NOMO-1 treated with dmso at 0.1 percent for 144 hours (cell line): ENCODE results near the gene CYP26B1.
"Not testable (repeated sequence)": the region's sequence is repeated elsewhere in the genome, so short reads cannot be mapped to it uniquely, and the experiment has no call there.

Source experiments
- DNase-seq: peaks from one replicate; lab custom pipeline; 2025; ENCODE audit not compliant: unreplicated experiment; lab: John Stamatoyannopoulos, UW

Gene CYP26B1

DNA sequence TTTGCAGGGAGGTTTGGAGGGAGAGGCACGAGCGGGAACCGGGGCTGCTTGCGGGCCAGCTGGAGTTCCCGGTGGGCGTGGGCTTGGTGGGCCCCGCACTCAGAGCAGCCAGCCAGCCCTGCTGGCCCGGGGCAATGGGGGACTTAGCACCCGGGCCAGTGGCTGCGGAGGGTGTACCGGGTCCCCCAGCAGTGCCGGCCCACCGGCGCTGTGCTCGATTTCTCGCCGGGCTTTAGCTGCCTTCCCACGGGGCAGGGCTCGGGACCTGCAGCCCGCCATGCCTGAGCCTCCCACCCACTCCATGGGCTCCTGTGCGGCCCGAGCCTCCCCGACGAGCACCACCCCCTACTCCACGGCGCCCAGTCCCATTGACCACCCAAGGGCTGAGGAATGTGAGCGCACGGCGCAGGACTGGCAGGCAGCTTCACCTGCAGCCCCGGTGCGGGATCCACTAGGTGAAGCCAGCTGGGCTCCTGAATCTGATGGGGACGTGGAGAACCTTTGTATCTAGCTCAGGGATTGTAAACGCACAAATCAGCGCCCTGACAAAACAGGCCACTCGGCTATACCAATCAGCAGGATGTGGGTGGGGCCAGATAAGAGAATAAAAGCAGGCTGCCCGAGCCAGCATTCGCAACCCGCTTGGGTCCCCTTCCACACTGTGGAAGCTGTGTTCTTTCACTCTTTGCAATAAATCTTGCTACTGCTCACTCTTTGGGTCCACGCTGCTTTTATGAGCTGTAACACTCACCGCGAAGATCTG lies 60.6 kb downstream of the CYP26B1 start:
- not testable (repeated sequence) for DNase-seq

DNA sequence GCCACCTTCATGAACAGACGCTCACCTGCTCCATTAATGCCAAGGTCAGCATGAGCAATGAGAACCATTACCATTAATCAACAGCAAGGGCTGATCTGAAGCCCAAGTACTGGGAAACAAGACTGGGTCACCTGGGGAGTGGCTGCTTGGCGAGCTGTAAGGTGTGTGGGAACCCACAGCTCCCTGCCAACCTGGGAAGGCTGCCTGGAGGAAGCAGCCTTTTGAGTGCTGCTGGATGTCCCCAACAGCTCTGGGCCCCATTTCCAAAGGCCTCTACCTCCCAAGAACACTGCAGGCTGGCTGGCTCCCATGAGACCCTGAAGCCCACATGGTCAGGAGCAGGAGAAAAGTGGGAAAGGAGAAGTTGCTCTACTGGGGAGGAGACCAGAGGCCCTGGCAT lies 62.1 kb downstream of the CYP26B1 start:
- no peak for DNase-seq

DNA sequence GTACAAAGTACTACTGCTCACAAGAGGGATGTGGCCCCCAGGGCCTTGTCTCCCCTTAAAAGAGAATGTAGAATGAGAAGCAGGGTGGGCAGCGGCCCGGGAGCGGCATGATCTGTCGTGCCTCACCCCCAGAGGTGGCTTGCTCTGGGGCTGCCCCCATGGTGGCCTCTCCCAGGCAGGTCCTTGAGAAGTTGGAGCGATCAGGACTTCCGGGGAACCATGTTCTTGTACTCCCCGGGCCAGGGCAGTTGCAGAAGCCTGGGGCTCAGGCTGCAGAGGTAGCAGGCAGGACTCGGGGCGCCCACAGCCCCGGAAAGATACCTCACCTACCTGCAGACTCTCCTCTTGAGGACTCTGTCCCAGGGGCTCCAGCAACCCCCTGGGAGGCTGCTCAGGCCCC lies 62.6 kb downstream of the CYP26B1 start:
- no peak for DNase-seq

DNA sequence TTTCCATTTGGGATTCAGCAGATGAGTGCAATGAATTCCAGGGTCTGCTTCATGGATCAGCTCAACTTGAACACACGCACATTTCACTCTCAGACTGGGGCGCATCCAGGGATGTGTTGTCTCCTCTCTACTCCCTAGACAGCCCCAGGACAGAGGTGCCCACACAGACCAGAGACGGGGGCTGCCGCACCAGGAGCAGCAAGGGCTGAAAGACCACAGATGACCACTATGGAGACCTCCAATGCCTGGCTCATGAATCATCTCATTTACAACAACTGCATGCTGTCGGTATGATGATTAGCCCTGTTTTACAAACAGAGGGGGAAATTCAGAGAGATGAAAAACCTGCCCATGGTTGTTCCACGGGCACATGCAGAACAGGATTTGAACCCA lies 63.1 kb downstream of the CYP26B1 start:
- no peak for DNase-seq

DNA sequence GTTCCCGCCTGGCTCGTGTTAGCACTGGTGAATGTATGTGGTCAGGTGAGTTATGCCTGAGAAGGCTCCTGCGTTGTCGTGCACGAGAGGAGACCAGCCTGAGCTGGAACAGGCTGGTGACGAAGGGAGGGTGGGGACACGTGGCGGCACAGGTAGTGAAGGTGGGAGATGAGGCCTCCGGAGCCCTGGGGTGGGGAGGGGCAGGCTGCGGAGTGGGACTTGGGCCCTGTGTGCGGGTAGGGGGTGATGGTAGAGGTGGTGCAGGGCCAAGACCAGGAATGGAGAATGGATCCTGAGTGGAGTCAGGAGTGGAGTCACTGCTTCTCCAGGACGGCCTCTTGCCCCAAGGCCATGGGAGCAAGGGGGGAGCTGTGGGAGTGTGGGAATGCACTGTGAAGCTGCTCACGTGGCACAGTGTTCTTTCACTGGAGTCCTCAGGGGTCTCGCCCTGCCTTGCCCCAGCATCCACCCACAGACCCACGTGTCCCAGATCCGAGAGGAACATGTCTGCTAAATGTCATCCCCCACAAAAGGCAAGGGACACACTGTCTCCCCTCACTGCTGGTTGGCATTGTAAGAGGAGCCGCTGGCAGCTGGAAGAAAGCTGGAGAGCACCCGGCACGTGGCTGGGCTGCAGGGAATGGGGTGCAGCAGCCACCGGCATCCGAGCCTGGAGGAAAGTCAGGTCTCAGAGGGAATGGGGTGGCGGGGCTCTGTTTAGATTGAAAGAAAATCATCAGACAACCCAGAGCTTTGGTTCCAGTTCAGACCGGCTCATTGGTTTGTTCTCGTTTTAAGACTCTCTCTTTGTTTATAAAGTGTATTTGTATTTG lies 63.7 kb downstream of the CYP26B1 start:
- no peak for DNase-seq

DNA sequence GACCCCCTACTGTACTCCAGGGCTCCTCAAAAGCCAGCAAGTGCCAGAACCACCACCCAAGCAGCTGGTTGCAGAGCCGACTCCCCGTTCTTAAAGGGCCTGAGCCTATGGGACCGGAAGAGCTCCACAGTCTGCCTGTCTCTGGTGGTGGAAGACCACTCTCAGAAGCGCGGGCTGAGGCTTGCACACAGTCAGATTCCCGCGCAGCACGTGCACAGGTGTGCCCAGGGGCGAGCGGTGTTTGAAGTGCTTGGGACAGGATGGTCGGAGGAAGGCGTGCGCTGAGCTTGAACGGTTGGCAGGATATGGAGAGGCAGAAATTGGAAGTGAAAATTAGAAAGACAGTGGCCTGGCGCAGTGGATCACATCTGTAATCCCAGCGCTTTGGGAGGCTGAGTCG lies 64.8 kb downstream of the CYP26B1 start:
- no peak for DNase-seq

DNA sequence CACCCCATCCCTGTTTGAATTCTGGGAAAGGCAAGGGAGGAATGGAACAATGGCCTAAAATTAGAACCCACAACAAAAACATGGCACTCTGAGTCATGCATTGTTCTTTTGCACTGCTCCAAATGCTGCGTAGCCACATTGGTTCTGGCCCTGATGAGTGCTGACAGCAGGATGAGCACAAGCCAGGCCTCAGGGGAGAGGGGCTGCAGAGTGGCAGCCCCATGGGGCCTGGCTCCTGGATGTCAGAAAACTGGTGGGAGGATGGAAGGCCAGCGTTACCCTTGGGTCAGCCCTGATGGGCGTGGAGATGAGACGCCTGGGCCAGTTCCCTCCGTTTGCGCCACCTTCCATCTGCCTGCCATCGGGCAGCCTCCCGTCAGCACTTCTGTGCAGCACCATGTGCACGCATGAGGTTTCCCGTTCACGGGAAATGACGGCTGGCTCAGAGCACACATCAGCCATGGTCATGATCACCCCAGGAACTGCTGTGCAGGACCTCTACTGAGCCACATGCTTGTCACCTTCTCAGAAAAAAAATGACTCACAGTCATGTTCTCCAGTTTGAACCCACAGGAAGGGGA lies 65.6 kb downstream of the CYP26B1 start:
- no peak for DNase-seq

DNA sequence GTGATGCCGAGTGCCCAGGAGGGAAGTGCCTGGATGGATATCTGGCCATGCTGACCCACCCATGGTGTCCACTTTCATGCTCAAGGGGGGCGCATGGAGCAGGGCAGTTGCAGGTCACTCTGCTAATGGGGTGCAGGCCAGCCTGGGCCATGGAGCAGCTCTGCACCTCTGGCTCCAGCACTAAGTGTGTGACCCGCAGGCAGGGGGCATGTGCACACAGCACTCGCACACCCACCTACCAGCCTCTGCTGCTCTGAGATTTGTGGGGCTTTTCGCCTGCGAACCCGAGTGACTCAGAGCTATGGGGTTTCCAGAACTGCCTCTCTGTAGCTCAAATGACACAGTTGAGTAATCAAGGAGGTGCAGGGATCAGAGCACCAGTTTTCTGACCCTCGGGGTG lies 66.2 kb downstream of the CYP26B1 start:
- no peak for DNase-seq

DNA sequence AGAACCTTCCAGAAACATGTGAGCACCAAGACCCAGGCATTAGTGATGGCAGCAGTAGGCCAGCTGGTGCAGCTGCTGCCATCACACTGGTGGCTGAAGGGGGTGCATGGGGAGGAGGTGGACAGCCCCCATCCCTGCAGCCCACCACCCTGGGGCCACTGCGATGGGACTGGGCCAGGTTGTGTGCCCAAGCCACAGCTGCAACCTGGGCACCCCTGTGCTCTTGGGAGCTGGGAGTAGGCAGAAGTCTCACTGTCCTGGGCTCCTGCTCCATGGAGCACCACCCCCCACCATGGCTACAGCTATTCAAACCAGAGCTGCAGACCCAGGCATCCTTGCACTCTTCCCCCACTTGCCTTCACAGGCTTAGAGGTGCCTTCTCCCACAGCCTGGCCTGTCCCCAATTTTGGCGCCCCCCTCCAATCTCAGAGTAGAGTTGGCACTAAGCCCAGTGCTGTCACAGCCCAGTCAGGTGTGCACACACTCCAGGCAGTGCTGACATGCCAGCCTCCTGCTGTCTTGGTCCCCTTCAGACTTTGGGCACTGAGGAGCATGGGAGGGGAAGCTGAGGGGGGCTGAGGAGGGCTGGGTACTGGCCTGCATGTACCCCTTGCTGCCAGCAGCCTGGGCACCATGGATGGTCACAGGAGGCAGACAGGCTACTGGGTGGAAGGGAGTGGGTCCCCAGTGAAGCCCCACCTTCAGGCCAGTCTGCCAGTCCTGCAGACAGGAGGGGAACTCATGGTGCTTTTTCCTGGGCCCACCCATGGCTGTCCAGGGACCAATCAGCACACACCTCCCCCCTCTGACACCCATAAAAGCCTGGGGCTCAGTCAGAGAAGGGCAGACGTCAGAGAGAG lies 67.1 kb downstream of the CYP26B1 start:
- DNase-seq, result no peak
